ENCODE measurements around the gene BICDL1. TPM values are rescaled to one million over a fixed set of nuclear protein-coding genes. Genes with fewer than 3 reads are reported as not detected.

Gene BICDL1
- total RNA-seq, 4 donors from 2014 or later, result 58.6 to 219 (median 61.6) TPM; not detected in 1

- DNase-seq (ENCODE audit: low spot score) (no peak), ATAC-seq (ENCODE audit: low FRiP score) (no peak)
- no peak for TF ChIP-seq CTCF (IDR thresholded peaks at IDR 0.05)
Observed at GRCh38 chr12:120069278-120069677, 80.2 kb downstream of the BICDL1 start.

GRCh38 chr12:120071493-120072020 is 82.5 kb downstream of the BICDL1 start:
- ATAC-seq (ENCODE audit: low FRiP score) (no peak), DNase-seq (ENCODE audit: low spot score) (no peak)
- TF ChIP-seq CTCF (IDR thresholded peaks at IDR 0.05), result no peak

GRCh38 chr12:120072472-120073249 is 83.6 kb downstream of the BICDL1 start:
- ATAC-seq (ENCODE audit: low FRiP score) (no peak), DNase-seq (ENCODE audit: low spot score) (no peak)
- no peak for TF ChIP-seq CTCF (IDR thresholded peaks at IDR 0.05)

GRCh38 chr12:120075034-120075616 is 86.1 kb downstream of the BICDL1 start:
- ATAC-seq (ENCODE audit: low FRiP score), result no peak
- no peak for DNase-seq (ENCODE audit: low spot score)
- no peak for TF ChIP-seq CTCF (IDR thresholded peaks at IDR 0.05)

GRCh38 chr12:120076651-120077050 is 87.6 kb downstream of the BICDL1 start:
- DNase-seq (ENCODE audit: low spot score) (no peak), ATAC-seq (ENCODE audit: low FRiP score) (no peak)
- TF ChIP-seq CTCF (IDR thresholded peaks at IDR 0.05), result no peak

- no peak for DNase-seq (ENCODE audit: low spot score)
- no peak for TF ChIP-seq CTCF (IDR thresholded peaks at IDR 0.05)
- ATAC-seq (ENCODE audit: low FRiP score), result no peak
Observed at GRCh38 chr12:120077260-120077659, 88.2 kb downstream of the BICDL1 start.
